ENCODE measurements around the gene GRIA4. TPM values are rescaled to one million over a fixed set of nuclear protein-coding genes. Genes with fewer than 3 reads are reported as not detected.
A peak's percentile ranks its signal among the peaks of the same experiment; 100 is the strongest.

The GRIA4 gene
- total RNA-seq, 1 donor, result not detected

GRCh38 chr11:105635466-105635865 lies 25.6 kb downstream of the GRIA4 start:
- no peak for DNase-seq (ENCODE audit: low read depth in 2 of 3, low spot score in 2 of 3)

- no peak for DNase-seq (ENCODE audit: low read depth in 2 of 3, low spot score in 2 of 3)
Measured at GRCh38 chr11:105636496-105636895, 26.6 kb downstream of the GRIA4 start.

GRCh38 chr11:105639527-105639926 lies 29.7 kb downstream of the GRIA4 start:
- DNase-seq (ENCODE audit: low read depth in 2 of 3, low spot score in 2 of 3), result no peak

- DNase-seq (ENCODE audit: low read depth in 2 of 3, low spot score in 2 of 3), result no peak
Measured at GRCh38 chr11:105641433-105641832, 31.6 kb downstream of the GRIA4 start.

GRCh38 chr11:105642870-105643269 lies 33.0 kb downstream of the GRIA4 start:
- no peak for DNase-seq (ENCODE audit: low read depth in 2 of 3, low spot score in 2 of 3)

- DNase-seq (ENCODE audit: low read depth in 2 of 3, low spot score in 2 of 3), result no peak
Measured at GRCh38 chr11:105644839-105645573, 35.1 kb downstream of the GRIA4 start.

- no peak for DNase-seq (ENCODE audit: low read depth in 2 of 3, low spot score in 2 of 3)
Measured at GRCh38 chr11:105647780-105648179, 37.9 kb downstream of the GRIA4 start.

- DNase-seq (ENCODE audit: low read depth in 2 of 3, low spot score in 2 of 3), result no peak
Measured at GRCh38 chr11:105648762-105649161, 38.9 kb downstream of the GRIA4 start.

- DNase-seq (ENCODE audit: low read depth in 2 of 3, low spot score in 2 of 3), result no peak
Measured at GRCh38 chr11:105665281-105665680, 55.4 kb downstream of the GRIA4 start.

- no peak for DNase-seq (ENCODE audit: low read depth in 2 of 3, low spot score in 2 of 3)
Measured at GRCh38 chr11:105667441-105667840, 57.6 kb downstream of the GRIA4 start.

GRCh38 chr11:105670811-105671210 lies 60.9 kb downstream of the GRIA4 start:
- DNase-seq (ENCODE audit: low read depth in 2 of 3, low spot score in 2 of 3), result no peak

- peak in 2 of 3 donors; percentile 24 to 78 for DNase-seq (ENCODE audit: low read depth in 2 of 3, low spot score in 2 of 3)
Measured at GRCh38 chr11:105673089-105673488, 63.2 kb downstream of the GRIA4 start.

- DNase-seq (ENCODE audit: low read depth in 2 of 3, low spot score in 2 of 3), result no peak
Measured at GRCh38 chr11:105689631-105690030, 79.8 kb downstream of the GRIA4 start.

- DNase-seq (ENCODE audit: low read depth in 2 of 3, low spot score in 2 of 3), result no peak
Measured at GRCh38 chr11:105690467-105690866, 80.6 kb downstream of the GRIA4 start.

- peak in 2 of 3 donors; percentile 35 to 67 for DNase-seq (ENCODE audit: low read depth in 2 of 3, low spot score in 2 of 3)
Measured at GRCh38 chr11:105693075-105693759, 83.3 kb downstream of the GRIA4 start.

GRCh38 chr11:105696000-105696399 lies 86.1 kb downstream of the GRIA4 start:
- DNase-seq (ENCODE audit: low read depth in 2 of 3, low spot score in 2 of 3), result no peak

GRCh38 chr11:105697291-105697690 lies 87.4 kb downstream of the GRIA4 start:
- no peak for DNase-seq (ENCODE audit: low read depth in 2 of 3, low spot score in 2 of 3)

GRCh38 chr11:105699203-105699602 lies 89.3 kb downstream of the GRIA4 start:
- DNase-seq (ENCODE audit: low read depth in 2 of 3, low spot score in 2 of 3), result peak in 1 of 3 donors; percentile 11

- no peak for DNase-seq (ENCODE audit: low read depth in 2 of 3, low spot score in 2 of 3)
Measured at GRCh38 chr11:105700271-105700670, 90.4 kb downstream of the GRIA4 start.

- DNase-seq (ENCODE audit: low read depth in 2 of 3, low spot score in 2 of 3), result no peak
Measured at GRCh38 chr11:105701098-105701497, 91.2 kb downstream of the GRIA4 start.

- DNase-seq (ENCODE audit: low read depth in 2 of 3, low spot score in 2 of 3), result no peak
Measured at GRCh38 chr11:105705786-105706530, 96.1 kb downstream of the GRIA4 start.

GRCh38 chr11:105713106-105713505 lies 103.2 kb downstream of the GRIA4 start:
- DNase-seq (ENCODE audit: low read depth in 2 of 3, low spot score in 2 of 3), result no peak

All from hematopoietic multipotent progenitor cell (in vitro differentiated cells).